Aorta (tissue), 5 donors: ENCODE measurements around the gene PAPLN. TPM values are rescaled to one million over a fixed set of nuclear protein-coding genes. Genes with fewer than 3 reads are reported as not detected.

Source experiments
- ATAC-seq: fragments of 200-7000 bp; cut with Tn5 transposase; one replicate; pipeline ENCODE4 v1.9.1; 2022; ENCODE audit warnings: moderate library complexity; ENCODE audit not compliant: low FRiP score
- DNase-seq, 2 donors: peaks; one replicate each; pipeline ENCODE4 v3.0.0-alpha.2; 2020
- H3K27ac ChIP-seq, 2 donors: one replicate each; pipeline ENCODE4 v1.5.1; 2013; ENCODE audit warnings: low read length in 2 of 2, mild to moderate bottlenecking in 2 of 2, moderate library complexity in 2 of 2, control low read depth in 1 of 2, inconsistent platforms in 1 of 2, low read depth in 1 of 2
- H3K27me3 ChIP-seq, 2 donors: one replicate each; pipeline ENCODE4 v1.6.1; 2013; ENCODE audit warnings: control low read depth in 1 of 2, low read length in 1 of 2, mild to moderate bottlenecking in 1 of 2, moderate library complexity in 1 of 2; ENCODE audit not compliant: insufficient read depth in 2 of 2, control insufficient read depth in 1 of 2
- H3K36me3 ChIP-seq, 2 donors: one replicate each; pipeline ENCODE4 v1.6.1; 2013; ENCODE audit warnings: control low read depth in 1 of 2, low read length in 1 of 2, mild to moderate bottlenecking in 1 of 2; ENCODE audit not compliant: insufficient read depth in 2 of 2, control insufficient read depth in 1 of 2
- H3K4me1 ChIP-seq, 2 donors: one replicate each; pipeline ENCODE4 v1.6.1; 2013; ENCODE audit warnings: low read length in 2 of 2, control low read depth in 1 of 2, mild to moderate bottlenecking in 1 of 2, moderate library complexity in 1 of 2; ENCODE audit not compliant: insufficient read depth in 2 of 2, control insufficient read depth in 1 of 2
- H3K4me3 ChIP-seq, 2 donors: one replicate each; pipeline ENCODE4 v1.5.1; 2013; ENCODE audit warnings: low read length in 2 of 2, control low read depth in 1 of 2, mild to moderate bottlenecking in 1 of 2
- H3K9me3 ChIP-seq: one replicate; pipeline ENCODE4 v1.6.1; 2013; ENCODE audit warnings: mild to moderate bottlenecking, low read length; ENCODE audit not compliant: control insufficient read depth
- WGBS, 2 donors: extraction: QIAGEN DNeasy Blood & Tissue Kit; methylation state at CpG; one replicate each; pipeline ENCODE4 v1.1.7; 2013; 5-methylcytosine and 5-hydroxymethylcytosine counted together
- intact Hi-C, 2 donors: fragments of 100-400 bp; cut with DNase I; formaldehyde crosslinking; loops; one replicate each; pipeline versions ENCODE4 v1.14.2 to v1.15.0; 2022
- polyA plus RNA-seq, 2 donors: library from polyadenylated mRNA; stranded (reverse); fragments of 200-250 nt; gene quantifications; one replicate each; pipeline ENCODE4 v1.2.3, GENCODE V29; 2013
- total RNA-seq, 2 donors: library from RNA; stranded (reverse); fragmentation: NEBNext Ultra II Directional; extraction: Animal tissue kit (Norgen Biotek cat#: 25700); gene quantifications; one replicate each; pipeline ENCODE4 v1.2.1, GENCODE V29; 2021
- donor health status: healthy with polysubstance abuse.
- donor health status: Bipolar disorder and iron deficiency.
- donor health status: DM: no; HTN: no; CAD: no.
- donor health status: DM: no; HTN: no; CAD: no.
- donor health status: DM: yes; HTN: yes; CAD: no.

Gene PAPLN
- total and polyA plus RNA-seq, 4 donors, result 3.1 to 21.4 (median 7.8) TPM

DNA sequence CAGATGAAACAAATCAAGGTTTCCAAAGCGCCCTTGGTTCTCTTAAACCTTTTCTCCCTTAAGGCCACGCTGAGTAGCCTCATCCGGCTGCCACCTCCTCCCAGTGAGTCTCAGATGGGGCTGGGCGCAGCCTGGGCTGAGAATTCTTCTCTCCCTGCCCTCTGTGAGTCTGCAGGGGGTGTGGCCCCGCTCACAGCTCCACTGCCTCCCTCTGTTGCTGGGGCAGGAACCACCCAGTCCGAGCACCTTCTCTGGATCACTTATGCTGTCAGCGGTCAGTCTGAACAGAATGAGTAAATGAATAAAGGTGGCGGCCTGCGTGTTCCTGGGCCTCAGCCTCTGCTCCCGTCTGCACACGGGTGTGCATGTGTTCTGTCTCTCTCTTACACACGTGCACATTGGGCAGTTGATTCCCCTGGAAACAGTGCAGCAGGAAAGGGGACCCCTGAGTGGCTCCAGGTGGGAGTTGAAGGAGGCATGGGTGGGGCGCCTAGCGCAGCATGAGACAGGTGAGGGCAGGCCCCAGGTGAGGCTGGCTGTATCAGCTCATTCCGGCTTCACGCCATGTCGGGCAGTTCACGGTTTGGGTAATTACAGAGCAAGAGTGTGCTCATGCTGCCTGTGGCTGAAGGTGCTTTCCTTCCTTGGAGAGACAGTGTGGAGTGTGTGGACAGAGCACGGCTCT, 4.3 kb downstream of the PAPLN start:
- Histone ChIP-seq H3K4me1 (no peaks in the 10 kb centered on the region), H3K9me3 (no peaks in the 10 kb centered on the region), H3K36me3 (no peaks in the 10 kb centered on the region), H3K27ac (no peak overlapping the region), H3K4me3 (no peak overlapping the region), H3K27me3 (no peaks in the 10 kb centered on the region)
- ATAC-seq, result no peak
- intact Hi-C loops, result no loop called here
- 95 to 96% methylated on average over 19 of the region's 19 CpGs for WGBS, 2 donors
- DNase-seq, result peak; percentile 30 to 71

GRCh38 chr14:73242357-73242901, 5.1 kb downstream of the PAPLN start:
- no peak overlapping the region for H3K27ac ChIP-seq
- DNase-seq (peak; percentile 33 to 50), ATAC-seq (no peak)
- no peak overlapping the region for H3K4me3 ChIP-seq
- intact Hi-C loops, result no loop called here
- WGBS, 2 donors, result 85 to 86% methylated on average over 6 of the region's 6 CpGs
- no peaks in the 10 kb centered on the region for H3K36me3 ChIP-seq
- H3K9me3 ChIP-seq, result no peaks in the 10 kb centered on the region
- no peaks in the 10 kb centered on the region for H3K27me3 ChIP-seq
- H3K4me1 ChIP-seq, result no peaks in the 10 kb centered on the region

DNA sequence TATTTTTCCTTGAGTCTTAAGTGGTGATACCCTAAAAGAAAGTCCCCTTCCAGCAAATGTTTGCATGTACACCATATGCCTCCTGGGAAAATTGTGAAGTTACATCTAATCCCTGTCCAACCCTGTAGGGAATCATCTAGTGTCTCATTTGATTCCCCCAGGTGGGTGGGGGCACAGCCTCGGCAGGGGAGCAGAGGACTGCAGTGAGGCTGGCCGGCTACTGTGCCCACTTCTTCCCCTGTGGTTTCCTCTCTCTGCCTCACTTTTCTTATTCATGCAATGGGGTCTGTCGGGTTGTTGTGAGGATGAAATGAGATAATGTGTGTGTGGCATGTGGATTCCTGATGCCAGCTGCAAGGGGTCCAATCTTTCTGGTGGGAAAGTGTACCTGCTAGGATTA, 6.0 kb downstream of the PAPLN start:
- H3K4me1 ChIP-seq, result no peaks in the 10 kb centered on the region
- no peaks in the 10 kb centered on the region for H3K27me3 ChIP-seq
- DNase-seq (peak; percentile 12 to 55), ATAC-seq (no peak)
- no peak overlapping the region for H3K27ac ChIP-seq
- H3K4me3 ChIP-seq, result no peak overlapping the region
- no peaks in the 10 kb centered on the region for H3K36me3 ChIP-seq
- WGBS, 2 donors, result 82 to 92% methylated on average over 3 of the region's 3 CpGs
- intact Hi-C loops, result no loop called here
- H3K9me3 ChIP-seq, result no peaks in the 10 kb centered on the region

GRCh38 chr14:73243748-73244147, 6.4 kb downstream of the PAPLN start:
- Histone ChIP-seq H3K4me1 (no peaks in the 10 kb centered on the region), H3K27ac (no peak overlapping the region), H3K4me3 (no peak overlapping the region), H3K9me3 (no peaks in the 10 kb centered on the region), H3K36me3 (no peaks in the 10 kb centered on the region), H3K27me3 (no peaks in the 10 kb centered on the region)
- intact Hi-C loops, result no loop called here
- ATAC-seq (no peak), DNase-seq (no peak)
- WGBS, 2 donors, result 97 to 98% methylated on average over 2 of the region's 2 CpGs

- Histone ChIP-seq H3K36me3 (no peaks in the 10 kb centered on the region), H3K4me3 (no peak overlapping the region), H3K4me1 (no peaks in the 10 kb centered on the region), H3K9me3 (no peaks in the 10 kb centered on the region), H3K27me3 (no peaks in the 10 kb centered on the region), H3K27ac (no peak overlapping the region)
- DNase-seq, result peak; percentile 36 to 59
- WGBS, 2 donors, result 95 to 96% methylated on average over 14 of the region's 14 CpGs
- intact Hi-C loops, result no loop called here
- ATAC-seq, result no peak
These were observed 7.4 kb downstream of the PAPLN start for GRCh38 chr14:73244541-73245290.

DNA sequence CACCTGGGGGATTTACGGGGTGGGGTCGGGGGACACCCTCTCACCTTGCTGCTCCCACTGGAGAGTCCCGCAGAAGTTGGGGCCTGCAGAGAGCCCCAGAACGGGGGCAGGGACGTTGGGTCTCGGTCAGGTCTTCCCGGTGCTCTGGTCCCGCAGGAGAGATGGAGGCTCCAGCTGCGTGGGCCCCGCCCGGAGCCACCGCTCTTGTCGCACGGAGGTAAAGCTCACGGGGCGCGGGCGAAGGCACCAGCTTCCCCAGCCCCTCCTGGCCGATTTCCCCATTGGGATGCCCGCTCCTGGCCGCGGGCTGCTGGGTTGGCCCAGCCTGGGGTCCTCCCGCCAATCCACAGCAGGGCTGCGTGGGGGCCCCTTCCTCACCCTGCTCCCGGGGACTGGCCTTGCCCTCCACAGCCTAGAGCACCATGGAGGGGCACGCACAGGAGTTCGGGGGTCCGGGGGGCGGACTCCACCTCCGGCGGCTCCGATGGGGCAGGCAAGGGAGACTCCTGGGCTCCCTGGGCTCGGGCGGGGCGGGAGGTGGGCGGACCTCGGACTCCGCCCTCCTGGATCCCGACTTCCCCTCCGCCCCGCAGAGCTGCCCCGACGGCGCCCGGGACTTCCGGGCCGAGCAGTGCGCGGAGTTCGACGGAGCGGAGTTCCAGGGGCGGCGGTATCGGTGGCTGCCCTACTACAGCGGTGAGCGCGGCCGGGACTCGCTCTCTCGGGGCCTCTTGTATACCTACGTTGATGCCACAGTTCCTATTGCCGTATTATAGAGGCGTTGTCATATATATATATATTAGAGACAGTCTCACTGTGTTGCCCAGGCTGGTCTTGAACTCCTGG, 8.4 kb downstream of the PAPLN start:
- Histone ChIP-seq H3K27me3 (no peaks in the 10 kb centered on the region), H3K36me3 (no peaks in the 10 kb centered on the region), H3K4me1 (no peaks in the 10 kb centered on the region), H3K4me3 (peak overlapping the region; percentile 63 to 86), H3K9me3 (no peaks in the 10 kb centered on the region), H3K27ac (no peak overlapping the region)
- intact Hi-C loops, result no loop called here
- 9 to 11% methylated on average over 62 to 64 of the region's 64 CpGs for WGBS, 2 donors
- ATAC-seq, result peak; percentile 85
- DNase-seq, result peak; percentile 84 to 89

- Histone ChIP-seq H3K9me3 (no peaks in the 10 kb centered on the region), H3K36me3 (no peaks in the 10 kb centered on the region), H3K4me1 (no peaks in the 10 kb centered on the region), H3K27me3 (no peaks in the 10 kb centered on the region), H3K4me3 (peak overlapping the region; percentile 63 to 86), H3K27ac (no peak overlapping the region)
- ATAC-seq, result no peak
- DNase-seq, result peak in 1 of 2 donors; percentile 33
- 52 to 60% methylated on average over 14 to 18 of the region's 18 CpGs for WGBS, 2 donors
- intact Hi-C loops, result no loop called here
These were observed 9.3 kb downstream of the PAPLN start for GRCh38 chr14:73246387-73247150.
